H1 (cell line): ENCODE data around the gene ADCY9.

ENCODE experiments used
- PHF8 ChIP-seq: fragments of 200-600 bp; sonication (generic); conservative IDR thresholded peaks from 2 replicates; pipeline ENCODE4 v1.7.1; 2012; ENCODE audit warnings: low read depth, mild to moderate bottlenecking, inconsistent platforms, low read length, moderate library complexity
- TEAD4 ChIP-seq: IDR thresholded peaks from 2 replicates; pipeline ENCODE4 v1.6.1; 2012; ENCODE audit warnings: low read depth, low read length, inconsistent platforms, mixed read lengths

DNA sequence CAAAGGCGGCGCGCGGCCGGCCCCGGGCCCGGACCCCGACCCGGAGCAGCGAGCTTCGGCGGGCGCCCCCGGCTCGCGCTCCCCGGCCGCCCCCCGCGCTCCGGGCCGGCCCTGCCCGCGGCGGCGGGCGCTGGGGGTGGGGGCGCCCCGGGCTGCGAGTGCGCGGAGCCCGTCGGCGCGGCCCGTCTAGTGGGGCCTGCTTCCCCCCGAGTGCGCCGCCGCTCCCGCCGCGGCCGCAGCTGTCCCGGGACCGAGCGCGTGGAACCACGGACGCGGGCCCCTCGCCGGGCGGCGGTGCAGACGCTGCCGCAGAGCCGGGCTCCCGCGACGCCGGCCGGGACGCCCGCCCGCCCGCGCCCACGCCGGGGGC, 308 bp downstream of the ADCY9 start:
- TF ChIP-seq PHF8 (no peak), TEAD4 (no peak)
